ENCODE results near the gene CDH13.
A peak's percentile ranks its signal among the peaks of the same experiment; 100 is the strongest.

CDH13 gene

GRCh38 chr16:82965808-82966207 is 339.0 kb downstream of the CDH13 start:
- no peak for DNase-seq

GRCh38 chr16:82967424-82967823 is 340.7 kb downstream of the CDH13 start:
- no peak for DNase-seq

- no peak for DNase-seq
These were observed 344.4 kb downstream of the CDH13 start for GRCh38 chr16:82971126-82971525.

GRCh38 chr16:82972331-82972919 is 345.7 kb downstream of the CDH13 start:
- no peak for DNase-seq

GRCh38 chr16:82979406-82980111 is 352.8 kb downstream of the CDH13 start:
- no peak for DNase-seq

GRCh38 chr16:82980810-82981209 is 354.0 kb downstream of the CDH13 start:
- DNase-seq = no peak

GRCh38 chr16:82987767-82988166 is 361.0 kb downstream of the CDH13 start:
- DNase-seq = no peak

GRCh38 chr16:82990155-82990554 is 363.4 kb downstream of the CDH13 start:
- no peak for DNase-seq

GRCh38 chr16:82991410-82991809 is 364.6 kb downstream of the CDH13 start:
- no peak for DNase-seq

GRCh38 chr16:82991966-82992675 is 365.4 kb downstream of the CDH13 start:
- no peak for DNase-seq

- DNase-seq = no peak
These were observed 366.0 kb downstream of the CDH13 start for GRCh38 chr16:82992786-82993185.

GRCh38 chr16:82993415-82993814 is 366.6 kb downstream of the CDH13 start:
- no peak for DNase-seq

GRCh38 chr16:82993926-82994325 is 367.2 kb downstream of the CDH13 start:
- DNase-seq = no peak

GRCh38 chr16:82995286-82995923 is 368.6 kb downstream of the CDH13 start:
- no peak for DNase-seq

GRCh38 chr16:82995924-82996441 is 369.2 kb downstream of the CDH13 start:
- DNase-seq = peak; percentile 36

GRCh38 chr16:82996814-82997213 is 370.0 kb downstream of the CDH13 start:
- DNase-seq = no peak

- DNase-seq = no peak
These were observed 372.9 kb downstream of the CDH13 start for GRCh38 chr16:82999711-83000110.

GRCh38 chr16:83002351-83003334 is 375.9 kb downstream of the CDH13 start:
- DNase-seq = no peak

- no peak for DNase-seq
These were observed 378.3 kb downstream of the CDH13 start for GRCh38 chr16:83004868-83005652.

- no peak for DNase-seq
These were observed 378.9 kb downstream of the CDH13 start for GRCh38 chr16:83005653-83006160.

All from activated CD4-positive, alpha-beta T cell treated with anti-CD3 and anti-CD28 coated beads, Interleukin-2, amount 50 U/mL, for 16 hours (primary cell).